ENCODE data around the gene SH3GL2.

Gene SH3GL2

DNA sequence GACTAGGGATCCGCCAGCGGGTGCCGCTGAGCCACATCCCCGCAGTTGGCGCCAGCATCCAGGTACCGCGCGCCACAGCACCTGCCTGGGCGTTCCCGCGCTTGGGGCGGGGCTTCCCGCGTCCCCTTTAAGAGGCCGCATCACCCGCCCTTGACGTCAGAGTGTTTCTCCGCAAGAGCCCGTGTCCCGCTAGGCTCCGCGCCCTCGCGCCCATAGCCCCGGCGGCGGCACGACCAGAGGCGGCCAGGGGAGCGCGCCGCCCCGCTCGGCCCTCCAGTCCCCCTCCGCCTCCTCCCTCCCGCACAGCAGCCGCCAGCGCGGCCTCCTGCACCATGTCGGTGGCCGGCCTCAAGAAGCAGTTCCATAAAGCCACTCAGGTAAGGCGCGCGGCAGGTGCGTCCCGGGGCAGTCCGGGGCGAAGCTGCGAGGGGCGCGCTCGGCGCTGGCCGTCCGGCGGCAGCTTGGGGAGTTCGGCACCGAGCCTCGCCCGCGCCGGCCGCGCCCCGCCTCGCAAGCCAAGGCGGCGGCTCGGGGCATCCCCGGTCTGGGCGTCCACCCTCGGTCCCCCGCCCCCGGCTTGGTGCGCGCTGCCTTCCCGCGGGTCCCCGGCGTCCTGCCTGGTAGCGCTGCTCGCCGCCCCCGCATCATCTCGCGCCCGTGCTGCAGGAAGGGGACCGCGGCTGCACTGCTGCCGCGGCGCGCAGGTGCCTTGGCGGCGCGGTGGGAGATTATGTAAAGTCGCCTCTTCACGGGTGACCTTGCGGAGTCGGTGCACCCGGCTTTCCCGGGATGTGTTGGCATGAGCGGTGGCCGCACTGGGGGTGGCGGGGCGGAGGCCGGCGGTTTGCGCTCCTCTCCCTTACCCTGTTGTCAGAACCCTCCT, at the start of gene SH3GL2:
TSS of gene SH3GL2 (plus strand) at position 156 of the 883 bp plus-strand sequence.
- intact Hi-C loops (cut with DNase I), result no loop called here
- peak; percentile 28 to 91 (median 78) for DNase-seq

DNA sequence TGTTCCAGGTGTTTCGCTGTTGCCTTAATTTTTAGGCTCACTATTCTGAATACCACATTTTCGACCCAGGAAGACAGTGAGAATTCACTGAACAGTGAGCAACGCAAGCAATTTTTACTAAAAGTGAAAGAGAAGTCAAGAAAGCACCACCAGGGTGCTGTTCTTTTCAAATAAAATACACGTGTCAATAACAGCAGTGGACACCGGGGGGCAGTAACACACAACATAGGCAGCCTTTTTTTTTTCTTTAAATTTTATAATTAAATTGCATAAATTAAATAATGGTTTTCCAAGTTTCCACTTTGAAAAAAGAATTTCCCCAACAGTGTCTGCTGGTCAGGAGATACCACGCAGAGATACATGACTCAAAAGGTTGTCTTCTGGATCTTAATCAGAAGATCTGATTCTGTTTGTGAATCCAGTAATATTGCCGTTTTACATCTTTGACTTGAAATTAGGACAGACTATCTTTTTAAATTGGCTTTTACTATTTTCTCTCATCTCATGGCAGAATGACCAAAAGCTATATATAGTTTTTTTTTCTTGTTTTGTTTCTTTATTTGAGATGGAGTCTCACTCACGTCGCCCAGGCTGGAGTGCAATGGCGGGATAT, 47.1 kb upstream of the SH3GL2 start:
- intact Hi-C loops (cut with DNase I), result loop anchor here (10.0 kb wide), 1 partner anchor 263 kb away; no protein-coding TSS in a partner anchor
- peak in 37 of 42 donors; percentile 12 to 76 (median 46) for DNase-seq

DNA sequence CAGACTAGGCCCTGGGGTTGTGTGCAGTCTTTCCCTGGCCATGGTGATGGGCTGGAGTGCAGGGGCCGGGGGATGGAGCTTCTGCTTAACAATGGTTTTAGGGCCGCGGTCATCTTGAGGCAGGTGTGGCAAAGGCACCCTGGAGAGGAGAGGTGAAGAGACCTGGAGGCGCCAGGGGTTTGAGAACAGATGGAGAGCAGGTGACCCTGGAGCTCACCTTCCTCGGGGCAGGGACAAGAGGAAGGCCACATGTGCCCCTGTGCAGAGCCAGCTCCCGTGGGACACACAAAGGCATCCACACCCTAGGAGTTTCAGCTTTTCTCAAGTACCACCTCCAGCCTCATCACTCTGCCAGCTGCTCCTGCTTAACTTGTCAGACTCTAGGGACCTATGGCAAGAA, 46.4 kb upstream of the SH3GL2 start:
- intact Hi-C loops (cut with DNase I), result loop anchor here (10.0 kb wide), 1 partner anchor 262 kb away; no protein-coding TSS in a partner anchor
- no peak for DNase-seq

DNA sequence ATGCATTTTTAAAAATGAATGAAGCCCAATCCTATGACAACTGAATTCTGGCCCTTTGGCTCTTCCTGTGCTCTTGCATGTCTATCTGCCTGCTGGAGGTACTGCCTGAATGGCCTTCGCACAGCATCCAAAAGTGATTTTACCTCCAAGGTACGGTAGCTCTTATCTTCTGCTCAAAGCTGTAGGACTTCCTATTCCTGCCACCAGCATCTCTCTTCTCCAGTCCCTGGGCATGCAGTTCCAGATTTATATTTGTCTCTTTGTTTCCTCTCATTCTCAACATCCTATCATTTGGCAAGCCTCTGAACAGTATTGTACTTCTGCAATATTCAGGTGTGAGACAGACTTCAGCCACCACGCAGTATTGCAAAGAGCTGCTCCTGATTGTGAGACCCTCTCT, 43.7 kb upstream of the SH3GL2 start:
- no peak for DNase-seq
- intact Hi-C loops (cut with DNase I), result loop anchor here (10.0 kb wide), 1 partner anchor 260 kb away; no protein-coding TSS in a partner anchor

DNA sequence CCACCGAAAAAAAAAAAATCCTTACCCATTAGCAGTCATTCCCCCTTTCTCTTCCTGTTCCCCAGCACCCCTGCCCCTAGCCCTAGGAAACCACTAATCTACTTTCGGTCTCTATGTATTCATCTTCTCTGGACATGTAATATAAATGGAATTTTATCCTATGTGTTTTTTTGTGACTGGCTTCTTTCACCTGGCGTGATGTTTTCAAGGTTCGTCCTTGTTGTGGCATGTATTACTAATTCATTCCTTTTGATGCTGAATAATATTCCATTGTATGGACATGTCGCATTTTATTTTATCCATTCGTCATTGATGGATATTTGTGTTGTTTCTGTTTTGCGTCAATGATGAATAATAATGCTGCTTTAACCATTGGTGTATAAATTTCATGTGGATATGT, 42.8 kb upstream of the SH3GL2 start:
- intact Hi-C loops (cut with DNase I), result loop anchor here (10.0 kb wide), 1 partner anchor 259 kb away; no protein-coding TSS in a partner anchor

DNA sequence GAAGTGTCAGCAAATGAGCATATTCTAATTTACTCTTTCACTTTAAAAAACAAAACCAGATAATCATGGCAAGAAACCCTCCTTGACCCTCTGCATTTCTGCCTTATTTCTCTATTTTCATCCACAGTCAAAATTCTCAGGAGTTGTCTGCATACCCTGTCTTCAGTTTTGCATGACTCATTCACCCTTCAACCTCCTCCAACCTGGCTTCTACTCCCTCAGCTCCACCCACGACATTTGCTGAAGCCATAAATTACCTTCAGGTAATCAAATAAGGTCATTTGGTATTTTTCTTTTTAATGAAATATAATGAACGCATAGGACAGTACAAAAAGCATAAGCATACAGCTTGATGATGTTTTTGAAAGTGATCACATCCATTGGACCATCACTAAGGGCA, 27.8 kb upstream of the SH3GL2 start:
- intact Hi-C loops (cut with DNase I), result no loop called here
- peak in 9 of 42 donors; percentile 7 to 53 (median 18) for DNase-seq

More for the DNA sequence above, 42.8 kb upstream of the SH3GL2 start:
- no peak for DNase-seq

DNA sequence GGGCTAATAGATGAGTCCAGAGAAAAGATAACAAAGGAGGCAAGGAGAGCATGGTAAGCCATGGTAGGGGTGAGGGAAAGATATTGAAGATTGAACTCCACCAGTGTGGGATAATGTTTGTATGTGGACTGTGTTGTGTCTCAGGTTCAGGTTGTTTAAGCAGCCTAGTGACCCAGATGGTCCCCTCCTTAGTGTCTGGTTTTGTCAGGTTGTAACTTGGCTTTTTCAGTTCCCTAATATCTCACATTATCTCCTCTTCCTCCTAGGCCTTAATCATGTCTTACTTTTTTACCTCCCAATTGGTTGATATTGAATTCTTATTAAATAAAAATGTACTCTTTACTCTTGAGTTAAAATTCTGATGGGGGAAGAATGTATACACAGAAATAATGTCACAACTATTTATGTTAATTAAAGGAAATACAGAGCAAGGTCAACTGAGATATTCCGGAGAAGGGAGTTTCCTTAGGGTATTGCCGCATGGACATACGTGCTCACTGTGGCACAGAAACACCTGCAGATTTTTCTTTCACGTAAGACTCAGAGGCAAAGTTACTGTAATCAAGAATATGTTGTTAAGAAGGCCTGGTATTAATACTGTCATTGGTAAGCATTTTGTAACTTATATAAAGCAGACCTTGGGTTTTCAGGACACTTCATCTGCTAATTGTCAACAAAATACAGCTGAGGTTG, 23.4 kb upstream of the SH3GL2 start:
- no peak for DNase-seq
- intact Hi-C loops (cut with DNase I), result no loop called here

DNA sequence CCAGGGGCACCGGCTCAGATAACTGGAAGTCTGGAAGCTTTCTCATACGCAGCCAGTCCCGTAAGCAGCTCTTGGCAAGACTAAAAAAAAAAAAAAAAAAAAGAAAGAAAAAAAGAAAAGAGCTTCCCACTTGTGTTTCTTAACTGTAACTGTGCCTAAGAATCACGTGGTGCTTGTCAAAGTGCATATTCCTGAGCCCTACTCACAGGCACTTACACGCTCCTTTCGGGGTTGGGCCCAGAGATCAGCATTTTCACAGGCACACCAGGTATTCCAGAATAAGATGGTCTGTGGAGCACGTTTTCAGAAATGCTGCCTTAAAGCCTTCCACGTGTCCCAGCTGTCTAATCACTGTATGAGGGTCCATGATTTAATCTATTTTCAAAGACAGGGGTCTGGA, 22.6 kb upstream of the SH3GL2 start:
- DNase-seq, result no peak
- intact Hi-C loops (cut with DNase I), result no loop called here

- intact Hi-C loops (cut with DNase I), result no loop called here
These were observed 21.9 kb upstream of the SH3GL2 start for GRCh38 chr9:17556935-17557334.

DNA sequence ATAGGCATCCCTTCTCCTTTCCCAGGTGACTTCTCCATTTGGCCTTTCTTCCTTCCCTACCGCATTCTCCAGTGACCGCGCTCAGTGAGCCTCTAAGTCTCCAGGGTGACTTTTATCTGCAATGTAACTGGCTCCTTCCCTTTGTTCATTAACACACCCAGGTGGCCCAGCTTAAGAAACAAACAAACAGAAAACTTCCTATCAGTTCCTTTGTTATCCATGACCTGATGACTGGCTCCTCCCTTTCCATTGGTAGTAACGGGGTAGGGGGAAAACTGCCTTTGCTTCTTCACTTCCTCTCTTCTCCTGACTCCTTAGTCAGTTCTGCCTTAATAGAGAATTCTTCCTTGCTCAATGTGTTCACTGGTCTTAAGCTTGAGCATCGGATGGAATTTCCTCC, 7.0 kb upstream of the SH3GL2 start:
- intact Hi-C loops (cut with DNase I), result no loop called here
- no peak for DNase-seq

More at GRCh38 chr9:17556935-17557334, 21.9 kb upstream of the SH3GL2 start:
- no peak for DNase-seq

GRCh38 chr9:17574342-17574741, 4.5 kb upstream of the SH3GL2 start:
- intact Hi-C loops (cut with DNase I), result no loop called here
- DNase-seq, result no peak

GRCh38 chr9:17578577-17578910, 322 bp upstream of the SH3GL2 start:
- no peak for DNase-seq
- intact Hi-C loops (cut with DNase I), result no loop called here

DNA sequence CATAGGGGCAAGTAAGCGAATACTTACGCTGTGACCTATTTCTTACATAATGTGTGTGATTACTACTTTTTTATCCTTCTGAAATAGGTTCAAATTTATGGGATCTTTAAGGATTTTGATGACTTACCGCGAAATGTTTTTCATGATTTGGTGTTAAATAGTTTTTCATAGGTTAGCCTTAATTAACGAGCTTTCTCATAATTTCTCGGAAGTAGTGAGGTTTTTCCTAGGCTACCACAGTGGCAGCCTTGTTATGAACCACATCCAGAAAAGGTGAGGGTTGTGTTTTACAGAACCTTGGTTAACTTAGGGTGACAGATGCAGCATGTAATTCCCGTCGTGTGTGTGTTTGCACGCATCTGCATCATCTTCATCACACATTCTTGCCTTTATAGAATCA, 1.3 kb downstream of the SH3GL2 start:
- intact Hi-C loops (cut with DNase I), result no loop called here
- no peak for DNase-seq

- DNase-seq, result no peak
- intact Hi-C loops (cut with DNase I), result no loop called here
These were observed 8.2 kb downstream of the SH3GL2 start for GRCh38 chr9:17587113-17587512.

DNA sequence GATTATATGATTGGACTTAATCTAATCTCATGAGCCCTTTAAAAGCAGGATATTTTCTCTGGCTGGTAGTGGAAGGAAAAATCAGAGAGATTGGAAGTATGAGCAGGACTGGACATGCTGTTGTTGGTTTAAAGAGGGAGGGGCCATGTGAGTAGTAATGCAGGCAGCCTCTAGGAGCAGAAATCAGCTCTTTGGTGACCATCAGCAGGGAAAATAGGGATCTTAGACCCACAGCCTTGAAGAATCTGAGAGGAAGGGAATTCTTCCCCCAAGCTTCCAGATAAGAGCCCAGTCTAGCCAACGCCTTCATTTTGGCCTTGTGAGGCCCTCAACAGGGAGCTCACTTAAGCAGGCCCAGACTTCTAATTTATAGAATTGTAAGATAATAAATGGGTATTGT, 9.5 kb downstream of the SH3GL2 start:
- intact Hi-C loops (cut with DNase I), result no loop called here
- no peak for DNase-seq

GRCh38 chr9:17588941-17589340, 10.1 kb downstream of the SH3GL2 start:
- intact Hi-C loops (cut with DNase I), result no loop called here
- DNase-seq, result no peak

- intact Hi-C loops (cut with DNase I), result no loop called here
- DNase-seq, result no peak
These were observed 10.9 kb downstream of the SH3GL2 start for GRCh38 chr9:17589771-17590170.

DNA sequence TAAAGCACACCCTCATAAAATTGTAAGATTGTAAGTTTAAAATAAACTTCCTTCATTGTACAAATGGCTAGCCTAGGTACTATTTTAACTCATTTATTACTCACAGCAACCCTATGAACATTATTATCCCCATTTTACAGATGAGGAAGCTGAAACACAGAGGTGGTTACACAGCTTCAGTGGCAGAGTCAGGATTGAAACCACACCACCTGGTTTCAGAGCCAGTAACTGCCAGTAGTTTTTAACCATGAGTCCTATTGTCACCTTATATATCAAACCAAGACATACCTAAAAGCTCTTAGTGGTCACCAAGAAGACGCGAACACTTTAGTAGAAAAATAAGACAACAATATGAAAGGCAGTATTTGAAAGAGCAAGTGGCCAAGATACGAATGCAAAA, 16.1 kb downstream of the SH3GL2 start:
- DNase-seq, result no peak
- intact Hi-C loops (cut with DNase I), result no loop called here

DNA sequence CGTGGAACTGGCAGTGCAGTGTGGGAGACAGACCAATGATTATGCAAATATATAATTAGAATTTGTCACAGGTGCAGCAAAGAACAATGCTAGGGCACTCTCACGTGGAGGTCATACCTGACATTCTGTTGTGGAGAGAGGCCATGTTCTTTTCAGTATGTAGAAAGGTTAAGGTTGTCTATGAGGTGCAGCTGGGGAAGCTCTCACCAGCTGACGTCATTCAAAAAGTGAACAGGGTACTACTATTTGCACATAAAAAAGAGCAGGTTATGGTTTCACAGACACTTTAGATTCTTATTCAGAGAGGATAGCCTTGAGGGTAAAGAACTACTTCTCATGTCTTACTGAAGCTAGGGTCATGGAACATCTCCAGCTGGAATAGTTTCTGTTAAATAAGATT, 19.1 kb downstream of the SH3GL2 start:
- peak in 1 of 42 donors; percentile 45 for DNase-seq
- intact Hi-C loops (cut with DNase I), result no loop called here

All from head of caudate nucleus (tissue), 42 donors.